ENCODE measurements around the gene DDR2. TPM values are rescaled to one million over a fixed set of nuclear protein-coding genes. Genes with fewer than 3 reads are reported as not detected.
"Not testable (repeated sequence)": the region's sequence is repeated elsewhere in the genome, so short reads cannot be mapped to it uniquely, and the experiment has no call there.

The DDR2 gene
- polyA plus RNA-seq, 3 donors = 0.07 TPM; not detected in 2

DNA sequence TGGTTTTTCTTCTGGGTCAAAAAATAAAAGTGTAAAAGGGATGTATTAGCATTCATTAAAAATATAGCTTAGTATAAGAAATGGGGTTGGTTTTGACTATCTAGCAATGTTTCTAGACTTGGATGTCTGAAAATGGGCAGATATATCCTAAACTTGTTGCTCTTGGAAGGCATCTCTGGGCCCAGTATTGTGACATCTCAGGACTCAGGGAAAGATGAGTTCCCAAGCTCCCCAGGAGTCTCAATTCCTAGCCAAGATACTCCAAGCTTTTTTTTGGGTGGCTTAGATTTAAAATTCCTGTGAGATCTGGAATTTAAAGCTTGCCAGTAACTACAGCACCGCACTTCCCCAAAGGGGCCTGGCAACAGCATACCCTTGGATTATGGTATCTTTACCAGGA lies 146.8 kb downstream of the DDR2 start:
- no peaks in the 10 kb centered on the region for H3K36me3 ChIP-seq (replicated peaks in 1 of 2; ENCODE audit: control insufficient read depth in 1 of 2, insufficient read depth in 2 of 2, low read length in 2 of 2)

DNA sequence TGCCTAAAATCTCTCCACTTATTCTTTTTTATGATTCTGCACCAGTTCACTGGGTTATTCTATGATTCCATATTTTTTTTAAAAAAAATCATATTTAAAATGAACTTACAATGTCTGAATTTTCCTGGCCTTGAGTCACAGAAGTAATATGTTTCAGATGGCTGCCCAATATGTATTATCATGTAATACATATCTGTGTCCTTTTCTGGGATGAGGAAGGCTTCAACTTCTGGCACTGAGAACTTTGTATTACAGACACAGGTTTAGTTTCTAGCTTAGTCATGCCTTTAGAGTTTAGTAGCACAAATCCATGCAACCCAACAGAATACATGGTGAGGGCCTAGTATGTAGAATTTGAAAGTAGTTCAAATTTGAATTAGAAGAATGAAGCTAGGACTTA lies 150.4 kb downstream of the DDR2 start:
- intact Hi-C loops (cut with micrococcal nuclease) = no loop called here
- no peak for DNase-seq
- H3K9me3 Mint-ChIP-seq = no peaks in the 10 kb centered on the region

More for the DNA sequence above, 146.8 kb downstream of the DDR2 start:
- no peak for DNase-seq
- Histone ChIP-seq H3K27me3 (ENCODE audit: control insufficient read depth in 2 of 2, insufficient read depth in 2 of 2, low read length in 2 of 2) (no peaks in the 10 kb centered on the region), H3K4me1 (ENCODE audit: control insufficient read depth in 1 of 2, insufficient read depth in 2 of 2, low read length in 2 of 2) (no peaks in the 10 kb centered on the region), H3K9me3 (replicated peaks in 1 of 2; ENCODE audit: control insufficient read depth in 1 of 2, insufficient read depth in 1 of 2, low read length in 2 of 2) (no peaks in the 10 kb centered on the region), H3K4me3 (replicated peaks in 1 of 3; ENCODE audit: low read depth in 2 of 3, low read length in 3 of 3) (no peak overlapping the region), H3K79me2 (ENCODE audit: insufficient read depth, low read length) (no peaks in the 10 kb centered on the region), H3K27ac (ENCODE audit: low read depth in 1 of 2, low read length in 2 of 2) (no peak overlapping the region), H2AFZ (ENCODE audit: insufficient read depth, low read depth, low read length, poor library complexity, severe bottlenecking) (no peak overlapping the region), H3K9ac (ENCODE audit: insufficient read depth, low read length, poor library complexity, severe bottlenecking) (no peak overlapping the region), H3K4me2 (replicated peaks; ENCODE audit: extremely low read depth, low read length, poor library complexity, severe bottlenecking) (no peak overlapping the region), H4K20me1 (ENCODE audit: insufficient read depth, low read length) (no peaks in the 10 kb centered on the region)
- H3K9me3 Mint-ChIP-seq = peaks cover 0 to 2% (median 0%) of the 10 kb centered on the region in 7 donors
- no peak overlapping the region for H3K4me3 Mint-ChIP-seq
- WGBS (ENCODE audit: insufficient coverage) = no CpG with 5 or more reads among the region's 1 CpG
- no peaks in the 10 kb centered on the region for H3K4me1 Mint-ChIP-seq
- no peaks in the 10 kb centered on the region for H3K36me3 Mint-ChIP-seq
- TF ChIP-seq, protein P1, sequence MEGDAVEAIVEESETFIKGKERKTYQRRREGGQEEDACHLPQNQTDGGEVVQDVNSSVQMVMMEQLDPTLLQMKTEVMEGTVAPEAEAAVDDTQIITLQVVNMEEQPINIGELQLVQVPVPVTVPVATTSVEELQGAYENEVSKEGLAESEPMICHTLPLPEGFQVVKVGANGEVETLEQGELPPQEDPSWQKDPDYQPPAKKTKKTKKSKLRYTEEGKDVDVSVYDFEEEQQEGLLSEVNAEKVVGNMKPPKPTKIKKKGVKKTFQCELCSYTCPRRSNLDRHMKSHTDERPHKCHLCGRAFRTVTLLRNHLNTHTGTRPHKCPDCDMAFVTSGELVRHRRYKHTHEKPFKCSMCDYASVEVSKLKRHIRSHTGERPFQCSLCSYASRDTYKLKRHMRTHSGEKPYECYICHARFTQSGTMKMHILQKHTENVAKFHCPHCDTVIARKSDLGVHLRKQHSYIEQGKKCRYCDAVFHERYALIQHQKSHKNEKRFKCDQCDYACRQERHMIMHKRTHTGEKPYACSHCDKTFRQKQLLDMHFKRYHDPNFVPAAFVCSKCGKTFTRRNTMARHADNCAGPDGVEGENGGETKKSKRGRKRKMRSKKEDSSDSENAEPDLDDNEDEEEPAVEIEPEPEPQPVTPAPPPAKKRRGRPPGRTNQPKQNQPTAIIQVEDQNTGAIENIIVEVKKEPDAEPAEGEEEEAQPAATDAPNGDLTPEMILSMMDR (IDR thresholded peaks at IDR 0.05) = no peak
- intact Hi-C loops (cut with micrococcal nuclease) = no loop called here
- peaks cover 0 to 10% (median 5%) of the 10 kb centered on the region in 3 donors for H3K27me3 Mint-ChIP-seq (ENCODE audit: low read depth in 3 of 3)
- H3K27ac Mint-ChIP-seq = no peak overlapping the region

GRCh38 chr1:162784926-162785325 lies 152.7 kb downstream of the DDR2 start:
- DNase-seq; intact Hi-C loops (cut with micrococcal nuclease); H3K36me3 ChIP-seq (replicated peaks in 1 of 2; ENCODE audit: control insufficient read depth in 1 of 2, insufficient read depth in 2 of 2, low read length in 2 of 2); H3K4me2 ChIP-seq (replicated peaks; ENCODE audit: extremely low read depth, low read length, poor library complexity, severe bottlenecking); H3K9me3 ChIP-seq (replicated peaks in 1 of 2; ENCODE audit: control insufficient read depth in 1 of 2, insufficient read depth in 1 of 2, low read length in 2 of 2); H3K9ac ChIP-seq (ENCODE audit: insufficient read depth, low read length, poor library complexity, severe bottlenecking); H3K27me3 Mint-ChIP-seq (ENCODE audit: low read depth in 3 of 3); H3K4me3 ChIP-seq (replicated peaks in 1 of 3; ENCODE audit: low read depth in 2 of 3, low read length in 3 of 3); H2AFZ ChIP-seq (ENCODE audit: insufficient read depth, low read depth, low read length, poor library complexity, severe bottlenecking); H3K27ac ChIP-seq (ENCODE audit: low read depth in 1 of 2, low read length in 2 of 2); H3K4me1 Mint-ChIP-seq; H4K20me1 ChIP-seq (ENCODE audit: insufficient read depth, low read length); H3K27ac Mint-ChIP-seq; H3K4me3 Mint-ChIP-seq; H3K4me1 ChIP-seq (ENCODE audit: control insufficient read depth in 1 of 2, insufficient read depth in 2 of 2, low read length in 2 of 2); H3K9me3 Mint-ChIP-seq; H3K27me3 ChIP-seq (ENCODE audit: control insufficient read depth in 2 of 2, insufficient read depth in 2 of 2, low read length in 2 of 2); H3K36me3 Mint-ChIP-seq; H3K79me2 ChIP-seq (ENCODE audit: insufficient read depth, low read length): not testable (repeated sequence)
- WGBS (ENCODE audit: insufficient coverage) = no CpG with 5 or more reads among the region's 1 CpG

More for the DNA sequence above, 150.4 kb downstream of the DDR2 start:
- Histone ChIP-seq H3K27ac (ENCODE audit: low read depth in 1 of 2, low read length in 2 of 2) (no peak overlapping the region), H3K4me2 (replicated peaks; ENCODE audit: extremely low read depth, low read length, poor library complexity, severe bottlenecking) (no peak overlapping the region), H3K4me3 (replicated peaks in 1 of 3; ENCODE audit: low read depth in 2 of 3, low read length in 3 of 3) (no peak overlapping the region), H3K27me3 (ENCODE audit: control insufficient read depth in 2 of 2, insufficient read depth in 2 of 2, low read length in 2 of 2) (no peaks in the 10 kb centered on the region), H3K36me3 (replicated peaks in 1 of 2; ENCODE audit: control insufficient read depth in 1 of 2, insufficient read depth in 2 of 2, low read length in 2 of 2) (no peaks in the 10 kb centered on the region), H3K9me3 (replicated peaks in 1 of 2; ENCODE audit: control insufficient read depth in 1 of 2, insufficient read depth in 1 of 2, low read length in 2 of 2) (no peaks in the 10 kb centered on the region), H4K20me1 (ENCODE audit: insufficient read depth, low read length) (no peaks in the 10 kb centered on the region), H3K4me1 (ENCODE audit: control insufficient read depth in 1 of 2, insufficient read depth in 2 of 2, low read length in 2 of 2) (no peaks in the 10 kb centered on the region), H2AFZ (ENCODE audit: insufficient read depth, low read depth, low read length, poor library complexity, severe bottlenecking) (no peak overlapping the region), H3K79me2 (ENCODE audit: insufficient read depth, low read length) (no peaks in the 10 kb centered on the region), H3K9ac (ENCODE audit: insufficient read depth, low read length, poor library complexity, severe bottlenecking) (no peak overlapping the region)
- no peaks in the 10 kb centered on the region for H3K4me1 Mint-ChIP-seq
- TF ChIP-seq, protein P1 (IDR thresholded peaks at IDR 0.05) = no peak
- no peaks in the 10 kb centered on the region for H3K36me3 Mint-ChIP-seq
- H3K27me3 Mint-ChIP-seq (ENCODE audit: low read depth in 3 of 3) = peaks cover 0 to 7% (median 1%) of the 10 kb centered on the region in 3 donors
- H3K4me3 Mint-ChIP-seq = no peak overlapping the region
- H3K27ac Mint-ChIP-seq = no peak overlapping the region

All from CD14-positive monocyte (primary cell).